Liver (tissue), 3 donors: Measurements from ENCODE around the gene ISG15.

ENCODE experiments used
- HNF4A ChIP-seq, 2 donors: conservative IDR thresholded peaks; 2 replicates each; pipeline ENCODE4 v1.6.1; 2016; ENCODE audit warnings: antibody characterized with exemption in 2 of 2, mild to moderate bottlenecking in 2 of 2
- HNF4G ChIP-seq: IDR thresholded peaks from 2 replicates; pipeline ENCODE4 v1.6.1; 2016; ENCODE audit warnings: antibody characterized with exemption
- REST ChIP-seq: IDR thresholded peaks from 2 replicates; pipeline ENCODE4 v1.6.1; 2016; ENCODE audit warnings: antibody characterized with exemption, mild to moderate bottlenecking
- RXRA ChIP-seq, 2 donors: IDR thresholded peaks; 2 replicates each; pipeline ENCODE4 v1.6.1; 2017 to 2018; ENCODE audit warnings: antibody characterized with exemption in 2 of 2, mild to moderate bottlenecking in 1 of 2
- SP1 ChIP-seq: IDR thresholded peaks from 2 replicates; pipeline ENCODE4 v1.6.1; 2018; ENCODE audit warnings: antibody characterized with exemption, mild to moderate bottlenecking
- TAF1 ChIP-seq: conservative IDR thresholded peaks from 2 replicates; pipeline ENCODE4 v1.6.1; 2016; ENCODE audit warnings: antibody characterized with exemption, mild to moderate bottlenecking
- ZBTB33 ChIP-seq: IDR thresholded peaks from 2 replicates; pipeline ENCODE4 v1.6.1; 2016; ENCODE audit warnings: antibody characterized with exemption
- TF ChIP-seq, protein P1 (sequence below): fragments of 150-350 bp; IDR thresholded peaks from 2 replicates; pipeline ENCODE4 v1.5.1; 2017; ENCODE audit warnings: improper control_type of control experiment, low read depth, low read length; ENCODE audit not compliant: missing input control
- TF ChIP-seq, protein P2 (sequence below): IDR thresholded peaks from 2 replicates; pipeline ENCODE4 v1.6.1; 2016; ENCODE audit warnings: antibody characterized with exemption
- donor health status: healthy.
- donor health status: healthy.

GRCh38 chr1:978835-979743 lies 34.2 kb upstream of the ISG15 start:
- TF ChIP-seq REST (no peak), ZBTB33 (no peak), TAF1 (no peak), RXRA (IDR thresholded peaks at IDR 0.05) (no peak), SP1 (no peak), HNF4A (conservative IDR thresholded peaks at IDR 0.05) (no peak), HNF4G (no peak)
- TF ChIP-seq, protein P1, sequence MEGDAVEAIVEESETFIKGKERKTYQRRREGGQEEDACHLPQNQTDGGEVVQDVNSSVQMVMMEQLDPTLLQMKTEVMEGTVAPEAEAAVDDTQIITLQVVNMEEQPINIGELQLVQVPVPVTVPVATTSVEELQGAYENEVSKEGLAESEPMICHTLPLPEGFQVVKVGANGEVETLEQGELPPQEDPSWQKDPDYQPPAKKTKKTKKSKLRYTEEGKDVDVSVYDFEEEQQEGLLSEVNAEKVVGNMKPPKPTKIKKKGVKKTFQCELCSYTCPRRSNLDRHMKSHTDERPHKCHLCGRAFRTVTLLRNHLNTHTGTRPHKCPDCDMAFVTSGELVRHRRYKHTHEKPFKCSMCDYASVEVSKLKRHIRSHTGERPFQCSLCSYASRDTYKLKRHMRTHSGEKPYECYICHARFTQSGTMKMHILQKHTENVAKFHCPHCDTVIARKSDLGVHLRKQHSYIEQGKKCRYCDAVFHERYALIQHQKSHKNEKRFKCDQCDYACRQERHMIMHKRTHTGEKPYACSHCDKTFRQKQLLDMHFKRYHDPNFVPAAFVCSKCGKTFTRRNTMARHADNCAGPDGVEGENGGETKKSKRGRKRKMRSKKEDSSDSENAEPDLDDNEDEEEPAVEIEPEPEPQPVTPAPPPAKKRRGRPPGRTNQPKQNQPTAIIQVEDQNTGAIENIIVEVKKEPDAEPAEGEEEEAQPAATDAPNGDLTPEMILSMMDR = no peak
- TF ChIP-seq, protein P2, sequence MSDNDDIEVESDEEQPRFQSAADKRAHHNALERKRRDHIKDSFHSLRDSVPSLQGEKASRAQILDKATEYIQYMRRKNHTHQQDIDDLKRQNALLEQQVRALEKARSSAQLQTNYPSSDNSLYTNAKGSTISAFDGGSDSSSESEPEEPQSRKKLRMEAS = no peak
